ENCODE data around the gene ZNF668. TPM values are rescaled to one million over a fixed set of nuclear protein-coding genes. Genes with fewer than 3 reads are reported as not detected.

Gene ZNF668
- total RNA-seq, 1 experiment from 2014 or later, result 16.8 TPM

GRCh38 chr16:31073142-31073969 lies 684 bp downstream of the ZNF668 start:
- ATAC-seq, result peak; percentile 69
- POLR2A ChIA-PET, result interaction anchor here (1.0 to 1.6 kb wide), 11 partner anchors 18 to 141 kb away, joined by 3 to 8 read pairs (median 4); partner anchors contain the start of genes HSD3B7, KAT8, STX4 and TRIM72
- Histone ChIP-seq H2AFZ (ENCODE audit: low read depth, low read length, poor library complexity, severe bottlenecking) (no peak overlapping the region), H3K36me3 (ENCODE audit: control insufficient read depth in 1 of 2, insufficient read depth in 2 of 2, low read length in 2 of 2) (peaks cover 11 to 23% of the 10 kb centered on the region in 2 experiments; a peak in 3 of 4 replicates), H3K79me2 (ENCODE audit: insufficient read depth, low read length) (peaks cover 79% of the 10 kb centered on the region), H3K4me1 (ENCODE audit: control insufficient read depth in 1 of 2, insufficient read depth in 2 of 2, low read length in 2 of 2) (peaks cover 8 to 18% of the 10 kb centered on the region in 2 experiments; a peak in 3 of 4 replicates), H3K9me3 (ENCODE audit: control insufficient read depth in 1 of 2, insufficient read depth in 1 of 2, low read depth in 1 of 2, low read length in 2 of 2) (no peaks in the 10 kb centered on the region), H3K4me2 (ENCODE audit: low read length) (peak overlapping the region; percentile 97), H3K4me3 (replicated peaks in 1 of 2; ENCODE audit: low read depth in 1 of 2, low read length in 2 of 2) (peak overlapping the region; percentile 87 to 99), H3K9ac (ENCODE audit: low read length) (peak overlapping the region; percentile 95), H3K27me3 (ENCODE audit: insufficient read depth, low read length) (no peaks in the 10 kb centered on the region), H3K9me2 (ENCODE audit: insufficient read depth) (no peaks in the 10 kb centered on the region), H3K27ac (ENCODE audit: low read depth, low read length) (peak overlapping the region; percentile 100), H4K20me1 (ENCODE audit: insufficient read depth) (no peaks in the 10 kb centered on the region)
- CTCF ChIA-PET, result interaction anchor here (0.5 to 1.2 kb wide), 8 partner anchors 19 to 796 kb away, joined by 3 to 7 read pairs (median 4); partner anchors contain the start of genes HSD3B7 and ZNF843
- RAD21 ChIA-PET (ENCODE audit: low non-redundant PET in 1 of 2, low total read pairs in 2 of 2, uncharacterized antibody in 2 of 2, unreplicated experiment in 2 of 2), result interaction anchor here (0.8 to 1.5 kb wide), 4 partner anchors 44 to 91 kb away, joined by 3 to 7 read pairs (median 4); partner anchors contain the start of genes HSD3B7 (in 1 of the 2) and KAT8 (in 1 of the 2)
- peak; percentile 82 for DNase-seq (ENCODE audit: low read depth, low spot score)
- no TSS peak for BruUV-seq (replicated peaks)
- intact Hi-C loops (cut with micrococcal nuclease), result loop anchor here (1.0 to 10.0 kb wide), 5 partner anchors 21 to 381 kb away; partner anchors contain the start of genes ARMC5, PRSS8, STX4 and VKORC1
- no peak for TF ChIP-seq CTCF (IDR thresholded peaks at IDR 0.05 in 2 of 3, conservative IDR thresholded peaks at IDR 0.05 in 1 of 3; ENCODE audit: borderline replicate concordance in 1 of 3, insufficient read depth in 1 of 3, low read depth in 2 of 3, low read length in 2 of 3)
- TF ChIP-seq ZFX (IDR thresholded peaks at IDR 0.05), result peak; percentile 77; the same call in 1 of the 2 replicates
- TF ChIP-seq POLR2AphosphoS5 (IDR thresholded peaks at IDR 0.05; ENCODE audit: low read depth, low read length), result peak; percentile 47
- TF ChIP-seq, protein P1, sequence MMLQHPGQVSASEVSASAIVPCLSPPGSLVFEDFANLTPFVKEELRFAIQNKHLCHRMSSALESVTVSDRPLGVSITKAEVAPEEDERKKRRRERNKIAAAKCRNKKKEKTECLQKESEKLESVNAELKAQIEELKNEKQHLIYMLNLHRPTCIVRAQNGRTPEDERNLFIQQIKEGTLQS (IDR thresholded peaks at IDR 0.05), result no peak
- TF ChIP-seq EZH2 (IDR thresholded peaks at IDR 0.05), result no peak
- peak; percentile 85 for TF ChIP-seq FOSL1 (IDR thresholded peaks at IDR 0.05; ENCODE audit: low read depth)
- TF ChIP-seq RAD21 (IDR thresholded peaks at IDR 0.05; ENCODE audit: low read depth), result no peak
- no peak for TF ChIP-seq EGR1 (IDR thresholded peaks at IDR 0.05; ENCODE audit: low read depth)
- peak; percentile 78 for TF ChIP-seq SIN3A (IDR thresholded peaks at IDR 0.05; ENCODE audit: low read depth)
- peak; percentile 77 for TF ChIP-seq YY1 (IDR thresholded peaks at IDR 0.05; ENCODE audit: extremely low read depth, insufficient replicate concordance, low read depth, low read length)
- no peak for TF ChIP-seq CEBPB (IDR thresholded peaks at IDR 0.05; ENCODE audit: low read depth)
- TF ChIP-seq SP1 (IDR thresholded peaks at IDR 0.05; ENCODE audit: low read depth), result peak; percentile 80
- TF ChIP-seq ZBTB33 (IDR thresholded peaks at IDR 0.05; ENCODE audit: extremely low read depth, insufficient replicate concordance, low read length), result peak; percentile 8
- TF ChIP-seq TCF7L2 (IDR thresholded peaks at IDR 0.05; ENCODE audit: borderline replicate concordance, extremely low read depth, insufficient read depth, insufficient read length), result peak; percentile 39
- no peak for TF ChIP-seq JUND (IDR thresholded peaks at IDR 0.05)
- no peak for TF ChIP-seq SRF (IDR thresholded peaks at IDR 0.05; ENCODE audit: low read depth)
- TF ChIP-seq ZNF274 (IDR thresholded peaks at IDR 0.05; ENCODE audit: low read depth, low read length), result no peak
